GM12878 (cell line): ENCODE measurements around the gene PRPF6. TPM values are rescaled to one million over a fixed set of nuclear protein-coding genes. Genes with fewer than 3 reads are reported as not detected.

Source experiments
- ATAC-seq: fragments of 200-7000 bp; cut with Tn5 transposase; 3 replicates; pipeline ENCODE4 v1.9.1; 2020; ENCODE audit warnings: mild to moderate bottlenecking, moderate library complexity
- BruUV-seq: library from RNA; stranded (reverse); fragments of 400-500 nt; replicated peaks from 2 replicates; lab custom pipeline; 2021; lab: Mats Ljungman, UMichigan
- CTCF ChIA-PET: fragments of 300-600 bp; sonication (Branson Sonifier 250); formaldehyde crosslinking; extraction: SDS; loops from one replicate; lab custom pipeline; 2021; ENCODE audit warnings: inconsistent platforms; lab: Yijun Ruan, JAX
- POLR2A ChIA-PET: fragments of 350-600 bp; formaldehyde crosslinking; extraction: SDS; loops from one replicate; lab custom pipeline; 2021; ENCODE audit warnings: inconsistent platforms; lab: Charles Lee
- RAD21 ChIA-PET: fragments of 300-600 bp; sonication (Branson Sonifier 250); formaldehyde crosslinking; loops from one replicate; lab custom pipeline; 2023; ENCODE audit warnings: antibody characterized with exemption; ENCODE audit not compliant: unreplicated experiment; lab: Charles Lee
- SMC1A ChIA-PET: fragments of 300-600 bp; sonication (Branson Sonifier 250); formaldehyde crosslinking; loops from one replicate; lab custom pipeline; 2023; ENCODE audit not compliant: unreplicated experiment, uncharacterized antibody; lab: Charles Lee
- DNase-seq: peaks from one replicate; pipeline ENCODE4 v3.0.0-alpha.2; 2011; ENCODE audit warnings: low read depth, low spot score
- FAIRE-seq: peaks from 3 replicates; lab custom pipeline; 2011; peaks lifted over from hg19 to GRCh38; lab: Jason Lieb, UNC
- H2AFZ ChIP-seq: 2 replicates; pipeline ENCODE4 v1.6.0; 2011; ENCODE audit warnings: low read depth, low read length, control low read depth; ENCODE audit not compliant: control insufficient read depth
- H3K27ac ChIP-seq: 2 replicates; pipeline ENCODE4 v1.5.1; 2011; ENCODE audit warnings: control low read depth; ENCODE audit not compliant: control insufficient read depth, insufficient read depth
- H3K27me3 ChIP-seq, 2 experiments: replicated peaks in 1 of 2; 2 replicates each; pipeline versions ENCODE4 v1.6.0 to v1.6.1; 2011; ENCODE audit warnings: low read length in 1 of 2; ENCODE audit not compliant: control insufficient read depth in 2 of 2, insufficient read depth in 2 of 2
- H3K36me3 ChIP-seq, 2 experiments: 2 replicates each; pipeline ENCODE4 v1.5.1; 2011; ENCODE audit warnings: low read length in 1 of 2; ENCODE audit not compliant: control insufficient read depth in 2 of 2, insufficient read depth in 2 of 2
- H3K4me1 ChIP-seq: 2 replicates; pipeline ENCODE4 v1.6.1; 2011; ENCODE audit warnings: mild to moderate bottlenecking, low read length, moderate library complexity, mixed read lengths; ENCODE audit not compliant: control insufficient read depth, insufficient read depth
- H3K4me2 ChIP-seq: 2 replicates; pipeline ENCODE4 v1.6.0; 2011; ENCODE audit warnings: control low read depth; ENCODE audit not compliant: control insufficient read depth, insufficient read depth
- H3K4me3 ChIP-seq: fragments of 200-600 bp; sonication (generic); 2 replicates; pipeline ENCODE4 v1.5.1; 2016
- H3K79me2 ChIP-seq: 2 replicates; pipeline ENCODE4 v1.6.0; 2011; ENCODE audit warnings: low read length; ENCODE audit not compliant: control insufficient read depth, insufficient read depth
- H3K9ac ChIP-seq: 2 replicates; pipeline ENCODE4 v1.8.0; 2011; ENCODE audit warnings: low read length, control low read depth, mixed read lengths; ENCODE audit not compliant: control insufficient read depth, insufficient read depth
- H3K9me3 ChIP-seq: replicated peaks from 3 replicates; pipeline ENCODE4 v1.5.1; 2011; ENCODE audit warnings: mild to moderate bottlenecking, low read length; ENCODE audit not compliant: control insufficient read depth, insufficient read depth
- H4K20me1 ChIP-seq: 2 replicates; pipeline ENCODE4 v1.6.0; 2011; ENCODE audit not compliant: control insufficient read depth, insufficient read depth
- CEBPB ChIP-seq, 2 experiments: fragments of 150-350 bp in 1 of 2; IDR thresholded peaks; 2 replicates each; pipeline ENCODE4 v1.6.1; 2012 to 2014; ENCODE audit warnings: low read depth in 2 of 2, low read length in 2 of 2, borderline replicate concordance in 1 of 2, inconsistent platforms in 1 of 2
- MYC ChIP-seq: IDR thresholded peaks from 2 replicates; pipeline ENCODE4 v1.6.1; 2011; ENCODE audit warnings: mild to moderate bottlenecking, low read length, moderate library complexity, inconsistent platforms; ENCODE audit not compliant: insufficient read depth, insufficient replicate concordance, insufficient read length, severe bottlenecking
- STAT1 ChIP-seq: fragments of 450-650 bp; conservative IDR thresholded peaks from 2 replicates; pipeline ENCODE4 v1.6.1; 2014; ENCODE audit warnings: antibody characterized with exemption, mild to moderate bottlenecking
- SUZ12 ChIP-seq: fragments of 200-600 bp; sonication (generic); IDR thresholded peaks from one replicate; pipeline ENCODE4 v1.6.1; 2018; ENCODE audit warnings: antibody characterized with exemption, mild to moderate bottlenecking; ENCODE audit not compliant: unreplicated experiment
- TCF7 ChIP-seq: IDR thresholded peaks from 2 replicates; pipeline ENCODE4 v1.6.1; 2014; ENCODE audit warnings: antibody characterized with exemption, borderline replicate concordance
- YY1 ChIP-seq: IDR thresholded peaks from 2 replicates; pipeline ENCODE4 v1.6.1; 2011; ENCODE audit warnings: low read depth, mild to moderate bottlenecking, low read length
- WGBS: methylation state at CpG from one replicate; pipeline ENCODE4 v1.1.6; 2016; ENCODE audit warnings: low lambda C conversion rate; ENCODE audit not compliant: insufficient replicate concordance, insufficient coverage; ENCODE audit errors: missing lambda C conversion rate; 5-methylcytosine and 5-hydroxymethylcytosine counted together
- in situ Hi-C: fragments of 300-500 bp; cut with MboI; formaldehyde crosslinking; loops from 9 replicates; pipeline ENCODE4 v1.14.3; 2018; ENCODE audit warnings: mixed read lengths
- intact Hi-C: fragments of 100-400 bp; cut with micrococcal nuclease; formaldehyde crosslinking; loops from one replicate; pipeline ENCODE4 v1.14.2; 2022; ENCODE audit not compliant: unreplicated experiment
- polyA plus RNA-seq, 11 experiments: library from polyadenylated mRNA; depleted of rRNA in 4 of 11; unstranded in 6 of 11; stranded (reverse) in 5 of 11; fragments of >200 nt; fragmentation: Nextera tagmentation in 4 of 11; fragmentation: Illumina TruSeq in 1 of 11; extraction: Ambion mirVana in 4 of 11; extraction: Trizol in 1 of 11; gene quantifications; 1 replicate in 1 of 11; 2 replicates in 10 of 11; pipeline versions ENCODE4 v1.2.1 to v1.2.3, GENCODE V29; 2011 to 2016; ENCODE audit warnings: inconsistent platforms in 2 of 11, missing spikeins in 2 of 11, low read depth in 1 of 11
- total RNA-seq, 4 experiments: library from RNA; depleted of rRNA in 3 of 4; stranded (reverse); fragments of >200 nt in 3 of 4; fragmentation: Illumina TruSeq in 1 of 4; extraction: Trizol in 1 of 4; gene quantifications; 2 replicates each; pipeline versions ENCODE4 v1.2.1 to v1.2.3, GENCODE V29; 2013 to 2021
- TF ChIP-seq, protein P1 (sequence below), 3 experiments: IDR thresholded peaks in 2 of 3; conservative IDR thresholded peaks in 1 of 3; 2 replicates each; pipeline ENCODE4 v1.5.1; 2011; ENCODE audit warnings: low read depth in 3 of 3, low read length in 3 of 3, mild to moderate bottlenecking in 3 of 3, control low read depth in 2 of 3, moderate library complexity in 2 of 3, inconsistent platforms in 1 of 3, mixed read lengths in 1 of 3; ENCODE audit not compliant: control insufficient read depth in 2 of 3, insufficient read depth in 1 of 3; ENCODE audit errors: extremely low read depth in 1 of 3

PRPF6 gene
- total and polyA plus RNA-seq, 10 of the 15 experiments (the other 5 are each of a cell fraction or from before 2014, with no cell fraction given): 5.0 to 102 (median 71.3) TPM

DNA sequence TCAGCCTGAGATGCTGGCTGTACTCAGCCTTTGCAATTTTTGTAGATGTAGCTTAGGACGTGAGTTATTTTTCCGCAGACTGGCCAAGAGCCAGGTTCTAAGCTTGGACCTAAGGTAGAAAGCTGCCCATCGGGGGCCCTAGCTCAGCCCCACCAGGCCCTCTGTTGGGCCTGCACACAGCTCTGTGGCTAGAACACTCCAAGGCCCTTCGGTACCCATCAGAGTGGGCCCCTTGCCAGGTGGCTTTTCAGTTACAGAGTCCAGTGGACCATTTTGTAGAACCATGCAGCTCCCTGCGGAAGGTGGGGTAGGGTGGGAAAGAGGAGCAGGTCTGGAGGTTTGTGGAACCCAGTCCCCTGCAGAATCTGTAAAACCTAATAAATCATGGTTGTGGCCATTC is 47.3 kb upstream of the PRPF6 start:
- no peak overlapping the region for H3K9ac ChIP-seq

DNA sequence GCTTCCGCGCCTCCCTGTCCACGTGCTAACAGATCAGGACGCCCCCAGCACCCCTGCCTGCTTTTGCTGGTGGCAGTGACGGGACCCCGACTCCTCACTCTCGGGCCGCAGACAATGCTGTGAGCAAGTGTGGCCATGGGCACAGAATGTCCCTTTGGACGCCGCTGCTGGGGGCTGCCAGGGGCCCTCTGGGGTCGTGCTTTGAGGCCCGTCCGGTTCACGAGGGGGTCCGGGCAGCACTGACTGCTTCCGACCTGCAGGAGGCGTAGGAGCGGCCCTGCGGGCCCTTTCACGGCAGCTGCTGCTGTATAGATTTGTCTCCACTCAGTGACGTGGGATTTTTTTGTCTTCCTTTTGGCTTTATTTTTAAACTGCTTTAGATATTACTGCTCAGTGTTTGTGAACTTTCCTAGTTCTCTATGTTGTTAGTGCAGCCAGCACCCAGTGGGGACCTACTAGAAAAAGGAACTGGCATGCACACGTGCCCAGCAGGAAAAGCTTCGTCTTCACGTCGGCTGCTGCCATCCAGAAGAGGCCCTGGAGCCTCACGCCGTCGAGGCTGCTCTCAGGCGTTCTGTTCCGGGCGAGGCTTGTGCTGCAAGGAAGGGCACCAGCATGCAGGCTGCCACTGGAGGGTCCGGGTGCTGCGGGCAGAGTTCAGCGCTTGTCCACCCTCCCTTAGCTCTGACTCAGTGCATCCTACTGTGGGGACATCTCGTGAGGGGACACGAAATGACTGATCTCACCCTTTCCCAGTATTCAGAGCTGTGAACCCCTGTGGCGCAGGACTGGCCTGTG is 46.5 kb upstream of the PRPF6 start:
- H3K79me2 ChIP-seq: no peaks in the 10 kb centered on the region
- 89% methylated on average over 37 of the region's 37 CpGs for WGBS
- in situ Hi-C loops: no loop called here
- RAD21 ChIA-PET: no interaction called here
- H3K4me2 ChIP-seq: no peak overlapping the region
- TF ChIP-seq CEBPB (IDR thresholded peaks at IDR 0.05; ENCODE audit: borderline replicate concordance in 1 of 2, low read depth in 2 of 2, low read length in 2 of 2): no peak
- TF ChIP-seq TCF7: no peak
- no peak for TF ChIP-seq SUZ12
- no peak for TF ChIP-seq STAT1
- TF ChIP-seq, protein P1, sequence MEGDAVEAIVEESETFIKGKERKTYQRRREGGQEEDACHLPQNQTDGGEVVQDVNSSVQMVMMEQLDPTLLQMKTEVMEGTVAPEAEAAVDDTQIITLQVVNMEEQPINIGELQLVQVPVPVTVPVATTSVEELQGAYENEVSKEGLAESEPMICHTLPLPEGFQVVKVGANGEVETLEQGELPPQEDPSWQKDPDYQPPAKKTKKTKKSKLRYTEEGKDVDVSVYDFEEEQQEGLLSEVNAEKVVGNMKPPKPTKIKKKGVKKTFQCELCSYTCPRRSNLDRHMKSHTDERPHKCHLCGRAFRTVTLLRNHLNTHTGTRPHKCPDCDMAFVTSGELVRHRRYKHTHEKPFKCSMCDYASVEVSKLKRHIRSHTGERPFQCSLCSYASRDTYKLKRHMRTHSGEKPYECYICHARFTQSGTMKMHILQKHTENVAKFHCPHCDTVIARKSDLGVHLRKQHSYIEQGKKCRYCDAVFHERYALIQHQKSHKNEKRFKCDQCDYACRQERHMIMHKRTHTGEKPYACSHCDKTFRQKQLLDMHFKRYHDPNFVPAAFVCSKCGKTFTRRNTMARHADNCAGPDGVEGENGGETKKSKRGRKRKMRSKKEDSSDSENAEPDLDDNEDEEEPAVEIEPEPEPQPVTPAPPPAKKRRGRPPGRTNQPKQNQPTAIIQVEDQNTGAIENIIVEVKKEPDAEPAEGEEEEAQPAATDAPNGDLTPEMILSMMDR (IDR thresholded peaks at IDR 0.05 in 2 of 3, conservative IDR thresholded peaks at IDR 0.05 in 1 of 3; ENCODE audit: control insufficient read depth in 2 of 3, extremely low read depth in 1 of 3, insufficient read depth in 1 of 3, low read depth in 3 of 3, low read length in 3 of 3): 0 out of 6 replicates have a peak, but pooled peaks of 1 of the 3 experiments have one; percentile 18
- TF ChIP-seq, all 136 proteins: peak for 1
- no peak overlapping the region for H3K9ac ChIP-seq
- no peak for DNase-seq
- intact Hi-C loops: no loop called here
- no TSS peak for BruUV-seq
- H3K4me3 ChIP-seq: no peak overlapping the region
- ChIA-PET CTCF (interaction anchor here (0.5 kb wide), 1 partner anchor 47 kb away, joined by 3 read pairs; no protein-coding TSS in a partner anchor), POLR2A (no interaction called here), SMC1A (no interaction called here)
- FAIRE-seq: no peak
- no peaks in the 10 kb centered on the region for H3K9me3 ChIP-seq
- no peaks in the 10 kb centered on the region for H4K20me1 ChIP-seq
- no peak overlapping the region for H2AFZ ChIP-seq
- no peak overlapping the region for H3K27ac ChIP-seq
- no peaks in the 10 kb centered on the region for H3K4me1 ChIP-seq
- ATAC-seq: no peak
- H3K36me3 ChIP-seq: peaks cover 5 to 31% of the 10 kb centered on the region in 2 experiments; a peak in 2 of 4 replicates
- H3K27me3 ChIP-seq: no peaks in the 10 kb centered on the region

More for the DNA sequence above, 47.3 kb upstream of the PRPF6 start:
- no peaks in the 10 kb centered on the region for H4K20me1 ChIP-seq
- no peaks in the 10 kb centered on the region for H3K4me1 ChIP-seq
- H2AFZ ChIP-seq: no peak overlapping the region
- no peaks in the 10 kb centered on the region for H3K9me3 ChIP-seq
- CTCF ChIA-PET: interaction anchor here (0.6 kb wide), 1 partner anchor 55 kb away, joined by 3 read pairs; no protein-coding TSS in a partner anchor
- BruUV-seq: TSS peak; percentile 49
- H3K36me3 ChIP-seq: peaks cover 7 to 30% of the 10 kb centered on the region in 2 experiments; a peak in 3 of 4 replicates
- DNase-seq (no peak), ATAC-seq (no peak), FAIRE-seq (no peak)
- SMC1A ChIA-PET: no interaction called here
- 100% methylated on average over 5 of the region's 5 CpGs for WGBS
- intact Hi-C loops: no loop called here
- no peak overlapping the region for H3K4me2 ChIP-seq
- in situ Hi-C loops: no loop called here
- RAD21 ChIA-PET: no interaction called here
- no peak overlapping the region for H3K4me3 ChIP-seq
- no peaks in the 10 kb centered on the region for H3K79me2 ChIP-seq
- no peak overlapping the region for H3K27ac ChIP-seq
- H3K27me3 ChIP-seq: no peaks in the 10 kb centered on the region
- TF ChIP-seq MYC (no peak), STAT1 (no peak), YY1 (no peak)
- POLR2A ChIA-PET: no interaction called here
